HAP-1 (cell line): ENCODE data around the gene TPH2.

Source experiments
- DNase-seq, 2 experiments: peaks; one replicate each; pipeline ENCODE4 v3.0.0-alpha.2; 2016 to 2020; ENCODE audit warnings: low spot score in 2 of 2
- H3K27me3 ChIP-seq: fragments of 250-450 bp; sonication (Bioruptor Pico); 2 replicates; pipeline ENCODE4 v1.5.1; 2020; ENCODE audit warnings: low read depth, mild to moderate bottlenecking, moderate library complexity
- H3K36me3 ChIP-seq: fragments of 250-450 bp; sonication (Bioruptor Pico); replicated peaks from 2 replicates; pipeline ENCODE4 v1.5.1; 2020; ENCODE audit warnings: mild to moderate bottlenecking
- H3K4me1 ChIP-seq: fragments of 250-450 bp; sonication (Bioruptor Pico); 2 replicates; pipeline ENCODE4 v1.5.1; 2020; ENCODE audit warnings: mild to moderate bottlenecking
- H3K4me3 ChIP-seq: fragments of 250-450 bp; sonication (Bioruptor Pico); 2 replicates; pipeline ENCODE4 v1.5.1; 2020; ENCODE audit warnings: mild to moderate bottlenecking, moderate library complexity
- H3K9me3 ChIP-seq: fragments of 250-450 bp; sonication (Bioruptor Pico); 2 replicates; pipeline ENCODE4 v1.5.1; 2020; ENCODE audit warnings: mild to moderate bottlenecking, moderate library complexity
- in situ Hi-C: fragments of 300-500 bp; cut with MboI; formaldehyde crosslinking; loops from 3 replicates; pipeline ENCODE4 v1.14.3; 2020; ENCODE audit warnings: low sequenced_read_pairs, inconsistent platforms, mixed read lengths

The TPH2 gene

DNA sequence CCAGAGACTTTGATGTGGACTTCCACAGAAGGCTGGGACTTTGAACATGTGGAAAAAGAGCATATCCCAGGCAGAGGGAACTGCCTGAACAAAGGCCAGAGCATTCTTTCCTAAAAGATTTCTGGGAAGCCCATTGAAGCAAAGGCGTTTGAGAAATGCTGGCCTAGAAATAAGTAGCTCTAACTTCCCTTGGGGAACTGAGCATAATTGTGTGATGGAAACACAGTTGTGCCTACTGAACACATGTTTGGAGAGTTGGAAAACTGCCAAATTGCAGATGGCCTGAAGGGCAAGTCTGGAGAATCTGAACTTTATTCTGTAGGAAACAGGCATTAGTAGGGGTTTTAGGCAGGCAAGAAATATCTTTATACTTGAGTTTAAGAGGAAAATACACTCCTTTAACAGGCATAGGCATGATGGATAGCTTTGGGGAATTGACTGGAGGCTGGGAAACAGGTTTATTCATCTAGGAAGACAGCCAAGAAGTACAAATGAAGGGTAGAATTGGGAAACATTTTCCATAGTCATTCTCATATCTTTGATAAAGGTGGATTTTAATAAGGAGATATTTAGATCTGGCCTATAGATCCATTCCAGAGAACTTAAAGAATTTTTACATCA, 134.1 kb downstream of the TPH2 start:
- no peaks in the 10 kb centered on the region for H3K36me3 ChIP-seq
- in situ Hi-C loops = no loop called here
- no peak overlapping the region for H3K4me3 ChIP-seq
- no peaks in the 10 kb centered on the region for H3K27me3 ChIP-seq
- no peaks in the 10 kb centered on the region; the same call in 1 of the 2 replicates for H3K9me3 ChIP-seq
- H3K4me1 ChIP-seq = no peaks in the 10 kb centered on the region
- DNase-seq = no peak

DNA sequence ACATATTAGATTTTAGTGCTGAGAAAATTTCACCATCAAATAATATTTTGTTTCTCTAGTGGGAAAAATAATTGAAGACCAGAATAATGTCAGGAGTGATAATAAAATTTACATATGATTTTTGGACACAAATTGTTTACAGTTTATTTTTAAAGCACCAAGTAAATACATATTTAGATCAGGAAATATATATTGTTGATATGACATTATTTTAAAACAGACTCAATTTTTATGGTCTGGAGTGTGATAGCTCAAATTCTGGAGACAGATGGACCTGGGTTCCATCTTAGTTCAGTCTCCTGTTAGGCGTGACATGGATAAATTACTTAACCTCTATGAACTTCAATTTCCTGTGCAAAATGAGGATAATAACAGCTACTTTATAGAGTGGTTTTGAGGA, 135.4 kb downstream of the TPH2 start:
- no peaks in the 10 kb centered on the region; the same call in 1 of the 2 replicates for H3K9me3 ChIP-seq
- no peaks in the 10 kb centered on the region for H3K4me1 ChIP-seq
- no peaks in the 10 kb centered on the region for H3K36me3 ChIP-seq
- no peak for DNase-seq
- in situ Hi-C loops = no loop called here
- H3K27me3 ChIP-seq = no peaks in the 10 kb centered on the region
- no peak overlapping the region for H3K4me3 ChIP-seq

DNA sequence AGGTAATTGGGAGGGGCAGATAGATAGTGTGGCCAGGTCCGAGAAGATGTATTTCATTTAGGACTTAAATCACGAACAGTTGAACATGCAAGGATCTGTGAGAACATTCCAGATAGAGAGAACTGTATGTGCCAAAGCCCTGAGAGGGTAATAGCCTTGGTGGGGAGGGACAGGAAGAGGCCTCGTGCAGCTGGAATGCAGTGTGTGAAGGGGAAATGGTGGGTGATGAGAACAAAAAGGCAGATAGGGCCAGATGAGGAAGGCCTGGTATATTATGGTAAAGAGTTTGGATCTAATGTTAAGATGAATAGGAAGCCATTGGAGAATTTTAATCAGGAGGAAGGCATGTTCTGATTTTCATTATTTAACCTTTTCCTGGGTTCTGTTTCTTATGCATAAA, 136.3 kb downstream of the TPH2 start:
- no peaks in the 10 kb centered on the region for H3K36me3 ChIP-seq
- no peaks in the 10 kb centered on the region for H3K27me3 ChIP-seq
- H3K4me1 ChIP-seq = no peaks in the 10 kb centered on the region
- in situ Hi-C loops = no loop called here
- H3K9me3 ChIP-seq = no peaks in the 10 kb centered on the region; the same call in 1 of the 2 replicates
- DNase-seq = no peak
- H3K4me3 ChIP-seq = no peak overlapping the region

DNA sequence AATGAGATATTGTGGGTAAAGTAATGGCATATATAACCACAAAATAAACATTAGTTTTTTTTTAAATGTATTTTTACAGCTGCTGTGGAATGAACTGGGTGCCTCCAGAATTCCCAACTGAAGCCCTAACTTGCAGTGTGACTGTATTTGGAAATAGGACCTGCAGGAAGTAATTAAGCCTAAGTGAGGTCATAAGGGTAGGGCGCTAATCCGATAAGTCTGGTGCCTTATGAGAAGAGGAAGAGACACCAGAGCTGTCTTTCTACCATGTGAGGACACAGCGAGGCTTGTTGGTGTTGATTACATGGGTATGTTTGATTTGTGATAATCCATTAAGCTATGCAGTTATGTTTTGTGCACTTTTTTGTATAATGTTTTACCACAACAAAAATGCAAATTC, 136.8 kb downstream of the TPH2 start:
- H3K9me3 ChIP-seq = no peaks in the 10 kb centered on the region; the same call in 1 of the 2 replicates
- H3K27me3 ChIP-seq = no peaks in the 10 kb centered on the region
- no peaks in the 10 kb centered on the region for H3K36me3 ChIP-seq
- no peaks in the 10 kb centered on the region for H3K4me1 ChIP-seq
- no peak for DNase-seq
- no peak overlapping the region for H3K4me3 ChIP-seq
- in situ Hi-C loops = no loop called here

DNA sequence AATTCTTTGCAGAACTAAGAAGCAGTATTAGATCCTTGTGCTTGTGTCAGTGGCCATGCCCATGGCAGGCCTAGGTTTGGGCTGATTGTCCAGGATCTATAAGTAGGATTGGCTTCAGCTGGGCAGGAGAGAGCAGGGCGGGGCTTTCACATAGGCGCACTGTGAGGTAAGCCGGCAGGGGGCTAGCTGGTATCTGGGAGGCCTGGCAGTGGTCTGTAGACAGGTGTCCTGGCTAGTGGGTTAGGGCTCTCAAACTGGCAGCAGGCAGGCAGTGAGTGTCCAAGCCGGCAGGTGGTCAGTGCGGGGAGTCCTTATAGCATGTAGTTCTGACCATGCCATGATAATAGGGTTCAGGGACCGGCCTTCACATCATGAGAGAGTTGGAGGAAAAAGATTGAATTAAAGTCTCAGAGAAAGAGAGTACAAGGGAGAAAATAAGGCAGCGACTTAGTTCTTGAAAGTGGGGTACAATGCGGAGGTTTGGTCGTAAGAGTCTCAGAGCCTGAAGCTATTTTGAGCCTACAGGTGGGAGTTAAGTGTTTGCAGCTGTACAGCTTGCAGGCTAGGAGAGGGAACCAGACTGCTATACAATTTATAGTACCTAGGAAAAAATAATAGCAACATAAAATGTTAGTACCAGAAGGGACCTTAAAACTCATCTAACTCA, 137.4 kb downstream of the TPH2 start:
- H3K9me3 ChIP-seq = no peaks in the 10 kb centered on the region; the same call in 1 of the 2 replicates
- H3K27me3 ChIP-seq = no peaks in the 10 kb centered on the region
- DNase-seq = no peak
- H3K4me1 ChIP-seq = no peaks in the 10 kb centered on the region
- no peak overlapping the region for H3K4me3 ChIP-seq
- in situ Hi-C loops = no loop called here
- no peaks in the 10 kb centered on the region for H3K36me3 ChIP-seq

DNA sequence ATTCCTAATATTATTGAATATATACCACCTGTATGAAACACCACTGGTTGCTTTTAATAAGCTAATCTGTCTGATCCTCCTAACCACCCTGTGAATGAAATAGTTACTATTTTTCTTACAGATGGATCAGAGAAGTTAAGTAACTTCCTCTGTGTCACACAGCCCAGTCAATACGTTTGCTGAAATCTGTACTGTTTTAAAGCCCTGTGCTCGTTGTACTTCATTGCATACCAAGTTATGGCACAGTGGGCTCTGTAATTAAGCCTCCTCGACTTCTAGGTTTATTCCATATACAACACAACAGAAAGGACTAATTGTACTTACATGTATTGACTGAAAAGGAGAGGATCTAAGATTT, 137.9 kb downstream of the TPH2 start:
- Histone ChIP-seq H3K9me3 (no peaks in the 10 kb centered on the region), H3K4me1 (no peaks in the 10 kb centered on the region), H3K4me3 (no peak overlapping the region), H3K27me3 (no peaks in the 10 kb centered on the region), H3K36me3 (no peaks in the 10 kb centered on the region)
- no peak for DNase-seq
- in situ Hi-C loops = no loop called here

DNA sequence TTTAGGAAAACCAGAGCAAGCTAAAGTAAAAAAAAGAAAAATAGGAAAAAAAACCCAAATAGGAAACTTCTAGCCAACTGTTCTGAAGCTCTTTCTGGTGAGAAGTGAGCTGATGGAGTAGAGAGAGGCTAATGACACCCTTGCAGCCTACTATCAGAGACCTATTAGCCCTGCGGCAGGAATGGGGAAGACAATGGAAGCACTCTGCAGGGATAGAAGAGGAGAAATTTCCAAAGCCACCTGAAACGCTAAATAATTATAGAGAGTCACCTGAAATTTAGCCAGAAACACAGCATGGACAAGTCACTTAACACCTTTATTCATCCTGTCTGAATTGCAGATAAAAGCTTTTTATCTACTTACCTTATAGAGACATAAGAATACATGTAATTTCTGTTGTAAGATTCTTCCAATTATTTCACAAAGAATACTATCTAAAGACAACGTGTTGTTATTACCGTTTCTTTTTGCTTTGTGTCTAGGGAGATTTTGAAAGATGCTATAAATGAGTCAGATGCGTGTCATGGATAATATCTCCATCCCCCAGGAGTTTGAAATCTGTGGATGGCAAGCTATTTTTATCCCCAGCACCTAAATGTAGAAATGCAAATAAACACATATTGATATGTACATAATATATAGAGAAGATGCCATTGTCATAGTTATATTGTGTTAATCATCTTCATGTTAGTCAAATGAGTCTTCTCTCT, 138.6 kb downstream of the TPH2 start:
- in situ Hi-C loops = no loop called here
- Histone ChIP-seq H3K4me3 (no peak overlapping the region), H3K27me3 (no peaks in the 10 kb centered on the region), H3K9me3 (no peaks in the 10 kb centered on the region), H3K36me3 (no peaks in the 10 kb centered on the region), H3K4me1 (no peaks in the 10 kb centered on the region)
- no peak for DNase-seq

DNA sequence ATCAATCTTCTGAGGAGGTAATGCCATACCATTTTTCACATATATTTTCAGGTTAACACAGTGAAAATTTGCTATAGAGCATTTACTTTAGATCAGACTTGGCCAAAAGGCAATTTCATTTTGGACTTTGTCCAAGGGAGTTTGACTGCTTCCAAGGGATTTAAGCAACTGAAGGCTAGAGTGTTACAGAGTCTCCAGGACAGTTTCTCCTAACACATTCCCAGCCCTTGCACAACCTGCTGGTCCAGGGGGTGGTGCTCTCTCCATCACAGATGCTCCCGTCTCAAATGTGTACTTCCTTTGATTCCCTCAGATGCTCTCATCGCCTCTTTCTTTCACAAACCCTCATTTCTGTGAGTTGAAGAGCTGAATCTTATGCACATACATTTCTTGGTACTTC, 143.1 kb downstream of the TPH2 start:
- Histone ChIP-seq H3K9me3 (no peaks in the 10 kb centered on the region), H3K36me3 (no peaks in the 10 kb centered on the region), H3K4me3 (no peak overlapping the region), H3K27me3 (no peaks in the 10 kb centered on the region), H3K4me1 (no peaks in the 10 kb centered on the region; the same call in 1 of the 2 replicates)
- no peak for DNase-seq
- in situ Hi-C loops = no loop called here
